ENCODE data around the gene SMYD3.

SMYD3 gene

GRCh38 chr1:246197076-246197475 lies 310.0 kb downstream of the SMYD3 start:
- Histone ChIP-seq H3K4me1 (ENCODE audit: insufficient read depth, low read length) (no peaks in the 10 kb centered on the region), H3K9me3 (ENCODE audit: insufficient read depth, low read length, severe bottlenecking) (no peaks in the 10 kb centered on the region), H3K36me3 (ENCODE audit: insufficient read depth, low read length) (no peaks in the 10 kb centered on the region), H3K27me3 (ENCODE audit: insufficient read depth, low read length, poor library complexity) (no peaks in the 10 kb centered on the region), H3K79me2 (ENCODE audit: insufficient read depth, low read length) (no peaks in the 10 kb centered on the region), H4K20me1 (ENCODE audit: insufficient read depth, low read length) (no peaks in the 10 kb centered on the region), H3K27ac (ENCODE audit: low read length) (no peak overlapping the region), H3K4me2 (ENCODE audit: insufficient read depth, low read length) (no peak overlapping the region), H3K4me3 (ENCODE audit: low read depth in 1 of 2, low read length in 2 of 2) (no peak overlapping the region), H2AFZ (ENCODE audit: low read depth, low read length) (no peak overlapping the region), H3K9ac (ENCODE audit: low read depth, low read length) (no peak overlapping the region)
- ATAC-seq (ENCODE audit: insufficient read depth, low read depth), result no peak
- no peak for DNase-seq
- TF ChIP-seq EZH2 (IDR thresholded peaks at IDR 0.05; ENCODE audit: borderline replicate concordance, low read depth, low read length, severe bottlenecking) (no peak), CTCF (IDR thresholded peaks at IDR 0.05; ENCODE audit: borderline replicate concordance, extremely low read depth, low read length, poor library complexity, severe bottlenecking) (no peak)

- H2AFZ ChIP-seq (ENCODE audit: low read depth, low read length), result no peak overlapping the region
- H3K4me1 ChIP-seq (ENCODE audit: insufficient read depth, low read length), result no peaks in the 10 kb centered on the region
- H3K9me3 ChIP-seq (ENCODE audit: insufficient read depth, low read length, severe bottlenecking), result no peaks in the 10 kb centered on the region
- no peak for DNase-seq
- H3K9ac ChIP-seq (ENCODE audit: low read depth, low read length), result no peak overlapping the region
- no peaks in the 10 kb centered on the region for H4K20me1 ChIP-seq (ENCODE audit: insufficient read depth, low read length)
- ATAC-seq (ENCODE audit: insufficient read depth, low read depth), result no peak
- TF ChIP-seq CTCF (IDR thresholded peaks at IDR 0.05; ENCODE audit: borderline replicate concordance, extremely low read depth, low read length, poor library complexity, severe bottlenecking) (no peak), EZH2 (IDR thresholded peaks at IDR 0.05; ENCODE audit: borderline replicate concordance, low read depth, low read length, severe bottlenecking) (no peak)
- no peaks in the 10 kb centered on the region for H3K79me2 ChIP-seq (ENCODE audit: insufficient read depth, low read length)
- no peak overlapping the region for H3K4me3 ChIP-seq (ENCODE audit: low read depth in 1 of 2, low read length in 2 of 2)
- no peaks in the 10 kb centered on the region for H3K36me3 ChIP-seq (ENCODE audit: insufficient read depth, low read length)
- H3K4me2 ChIP-seq (ENCODE audit: insufficient read depth, low read length), result no peak overlapping the region
- H3K27me3 ChIP-seq (ENCODE audit: insufficient read depth, low read length, poor library complexity), result no peaks in the 10 kb centered on the region
- H3K27ac ChIP-seq (ENCODE audit: low read length), result no peak overlapping the region
Measured at GRCh38 chr1:246195296-246195695, 311.8 kb downstream of the SMYD3 start.

DNA sequence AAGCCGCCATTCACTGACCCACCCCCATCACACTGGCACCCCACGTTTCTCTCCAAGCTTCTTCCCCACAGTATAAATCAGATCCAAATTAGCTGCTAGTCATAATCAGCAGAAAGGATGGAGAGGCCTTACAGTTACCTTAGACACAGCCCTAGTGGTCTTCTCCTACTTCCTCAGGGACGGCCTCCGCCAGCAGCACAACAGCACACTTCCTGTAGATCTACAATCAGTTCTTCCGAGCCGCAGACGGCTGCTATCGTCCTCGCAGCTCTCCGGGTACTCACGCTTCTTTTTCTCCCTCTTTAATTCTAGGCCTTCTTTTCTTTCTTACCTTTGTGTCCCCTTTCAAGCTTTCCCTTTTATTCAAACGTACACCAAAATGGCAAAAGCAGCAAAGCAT lies 313.5 kb downstream of the SMYD3 start:
- Histone ChIP-seq H3K27ac (ENCODE audit: low read length) (no peak overlapping the region), H4K20me1 (ENCODE audit: insufficient read depth, low read length) (no peaks in the 10 kb centered on the region), H3K4me2 (ENCODE audit: insufficient read depth, low read length) (no peak overlapping the region), H3K27me3 (ENCODE audit: insufficient read depth, low read length, poor library complexity) (no peaks in the 10 kb centered on the region), H2AFZ (ENCODE audit: low read depth, low read length) (no peak overlapping the region), H3K9me3 (ENCODE audit: insufficient read depth, low read length, severe bottlenecking) (no peaks in the 10 kb centered on the region), H3K79me2 (ENCODE audit: insufficient read depth, low read length) (no peaks in the 10 kb centered on the region), H3K4me1 (ENCODE audit: insufficient read depth, low read length) (no peaks in the 10 kb centered on the region), H3K4me3 (ENCODE audit: low read depth in 1 of 2, low read length in 2 of 2) (no peak overlapping the region), H3K9ac (ENCODE audit: low read depth, low read length) (no peak overlapping the region), H3K36me3 (ENCODE audit: insufficient read depth, low read length) (no peaks in the 10 kb centered on the region)
- ATAC-seq (ENCODE audit: insufficient read depth, low read depth) (no peak), DNase-seq (no peak)
- no peak for TF ChIP-seq EZH2 (IDR thresholded peaks at IDR 0.05; ENCODE audit: borderline replicate concordance, low read depth, low read length, severe bottlenecking)

- Histone ChIP-seq H3K9ac (ENCODE audit: low read depth, low read length) (no peak overlapping the region), H3K36me3 (ENCODE audit: insufficient read depth, low read length) (no peaks in the 10 kb centered on the region), H3K9me3 (ENCODE audit: insufficient read depth, low read length, severe bottlenecking) (no peaks in the 10 kb centered on the region), H3K4me2 (ENCODE audit: insufficient read depth, low read length) (no peak overlapping the region), H3K4me3 (ENCODE audit: low read depth in 1 of 2, low read length in 2 of 2) (no peak overlapping the region), H2AFZ (ENCODE audit: low read depth, low read length) (no peak overlapping the region), H3K27me3 (ENCODE audit: insufficient read depth, low read length, poor library complexity) (no peaks in the 10 kb centered on the region), H3K4me1 (ENCODE audit: insufficient read depth, low read length) (no peaks in the 10 kb centered on the region), H3K79me2 (ENCODE audit: insufficient read depth, low read length) (no peaks in the 10 kb centered on the region), H3K27ac (ENCODE audit: low read length) (no peak overlapping the region), H4K20me1 (ENCODE audit: insufficient read depth, low read length) (no peaks in the 10 kb centered on the region)
- no peak for ATAC-seq (ENCODE audit: insufficient read depth, low read depth)
- TF ChIP-seq CTCF (IDR thresholded peaks at IDR 0.05; ENCODE audit: borderline replicate concordance, extremely low read depth, low read length, poor library complexity, severe bottlenecking), result no peak
- no peak for TF ChIP-seq EZH2 (IDR thresholded peaks at IDR 0.05; ENCODE audit: borderline replicate concordance, low read depth, low read length, severe bottlenecking)
- no peak for DNase-seq
Measured at GRCh38 chr1:246189126-246189525, 318.0 kb downstream of the SMYD3 start.

Data from DND-41 (cell line).